Measurements from ENCODE around the gene OR56A5. TPM values are rescaled to one million over a fixed set of nuclear protein-coding genes. Genes with fewer than 3 reads are reported as not detected.

OR56A5 gene, protein sequence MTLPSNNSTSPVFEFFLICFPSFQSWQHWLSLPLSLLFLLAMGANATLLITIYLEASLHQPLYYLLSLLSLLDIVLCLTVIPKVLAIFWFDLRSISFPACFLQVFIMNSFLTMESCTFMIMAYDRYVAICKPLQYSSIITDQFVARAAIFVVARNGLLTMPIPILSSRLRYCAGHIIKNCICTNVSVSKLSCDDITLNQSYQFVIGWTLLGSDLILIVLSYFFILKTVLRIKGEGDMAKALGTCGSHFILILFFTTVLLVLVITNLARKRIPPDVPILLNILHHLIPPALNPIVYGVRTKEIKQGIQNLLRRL
- total RNA-seq: not detected

GRCh38 chr11:5968394-5968793 is at the start of gene OR56A5:
TSS of gene OR56A5 (minus strand) at chr11:5968494. CDS start at chr11:5968494, 0 bp downstream.

DNA sequence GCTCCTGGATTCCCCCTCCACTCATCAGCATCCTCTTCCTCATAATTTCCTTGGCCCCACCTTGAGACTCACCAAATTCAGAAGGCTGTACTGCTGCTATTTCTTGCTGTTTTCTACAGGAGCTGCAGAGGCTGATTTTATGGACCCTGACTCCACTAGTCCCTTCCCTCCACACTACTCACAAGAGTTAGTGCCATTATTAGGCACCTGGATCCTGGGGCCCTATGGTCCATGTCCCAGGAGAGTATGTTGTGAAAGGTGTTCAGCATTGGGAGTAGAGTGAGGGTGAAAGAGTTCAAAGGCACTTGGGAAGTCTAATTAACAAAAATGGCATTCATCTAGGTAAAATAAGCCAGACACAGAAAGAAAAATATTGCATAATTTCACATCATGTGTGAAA is 38.6 kb upstream of the OR56A5 start, which contains the start of gene OR56A4:
TSS of gene OR56A4 (minus strand) at position 101 of the 400 bp plus-strand sequence. CDS start 3,954 bp downstream, outside the sequence.

GRCh38 chr11:5986885-5987284 is 18.6 kb upstream of the OR56A5 start, which contains the start of gene OR52L1:
TSS of gene OR52L1 (minus strand) at chr11:5986985. CDS start at chr11:5986930, 55 bp downstream.

GRCh38 chr11:5941951-5942350 is 26.3 kb downstream of the OR56A5 start, which contains the start of gene OR56A3:
TSS of gene OR56A3 (plus strand) at chr11:5942251. CDS start at chr11:5947347, 5,096 bp downstream.

Other genes starting within 250 kb of the OR56A5 start
- gene OR56B1, start 232.0 kb downstream of the OR56A5 start, total RNA-seq: not detected
- not detected for gene OR52N4, start 214.3 kb downstream of the OR56A5 start, total RNA-seq
- not detected for gene OR52N5, start 185.1 kb downstream of the OR56A5 start, total RNA-seq
- gene OR52N1, start 177.2 kb downstream of the OR56A5 start, total RNA-seq: not detected
- gene OR52N2, start 159.6 kb downstream of the OR56A5 start, total RNA-seq: not detected
- not detected for gene OR52E6, start 126.6 kb downstream of the OR56A5 start, total RNA-seq
- gene OR52E8, start 110.8 kb downstream of the OR56A5 start, total RNA-seq: not detected
- gene OR52E4, start 87.9 kb downstream of the OR56A5 start, total RNA-seq: not detected
- not detected for gene OR52E5, start 75.3 kb downstream of the OR56A5 start, total RNA-seq
- gene OR56A3, start 26.2 kb downstream of the OR56A5 start, total RNA-seq: not detected
- gene OR52L1, start 18.5 kb upstream of the OR56A5 start, total RNA-seq: not detected
- 0.11 TPM for gene OR56A4, start 38.5 kb upstream of the OR56A5 start, total RNA-seq
- 0.11 TPM for gene OR56A1, start 62.3 kb upstream of the OR56A5 start, total RNA-seq
- not detected for gene OR56B4, start 139.2 kb upstream of the OR56A5 start, total RNA-seq
- not detected for gene OR52B2, start 201.8 kb upstream of the OR56A5 start, total RNA-seq
- gene OR52W1, start 230.7 kb upstream of the OR56A5 start, total RNA-seq: not detected
- gene C11orf42, start 237.1 kb upstream of the OR56A5 start, total RNA-seq: not detected